Measurements from ENCODE around the gene WNK4. TPM values are rescaled to one million over a fixed set of nuclear protein-coding genes. Genes with fewer than 3 reads are reported as not detected.

The WNK4 gene
- total RNA-seq, 1 experiment from 2014 or later: 1.5 TPM

- CTCF ChIA-PET: no interaction called here
- ATAC-seq (no peak), DNase-seq (ENCODE audit: low spot score) (no peak)
- no peak overlapping the region for H3K4me3 Mint-ChIP-seq
- POLR2A ChIA-PET: no interaction called here
- peaks cover 27% of the 10 kb centered on the region for H3K27me3 Mint-ChIP-seq (ENCODE audit: low read depth)
- no peaks in the 10 kb centered on the region for H3K36me3 Mint-ChIP-seq
- no peaks in the 10 kb centered on the region for H3K9me3 Mint-ChIP-seq
- no peak for TF ChIP-seq AR (CRISPR knock-in tag; IDR thresholded peaks at IDR 0.05)
- TF ChIP-seq NR2C2 (CRISPR knock-in tag; IDR thresholded peaks at IDR 0.05): no peak
- no peak for TF ChIP-seq ATF2 (CRISPR knock-in tag; IDR thresholded peaks at IDR 0.05; ENCODE audit: borderline replicate concordance, low read depth)
- no peak for TF ChIP-seq ZBTB43 (CRISPR knock-in tag; IDR thresholded peaks at IDR 0.05)
- no peak for TF ChIP-seq HMGA2 (CRISPR knock-in tag; IDR thresholded peaks at IDR 0.05)
- no peak for TF ChIP-seq OVOL2 (CRISPR knock-in tag; IDR thresholded peaks at IDR 0.05; ENCODE audit: borderline replicate concordance)
- TF ChIP-seq MYBL2 (CRISPR knock-in tag; IDR thresholded peaks at IDR 0.05): no peak
- no peak for TF ChIP-seq NR1H2 (CRISPR knock-in tag; IDR thresholded peaks at IDR 0.05)
- no peak for TF ChIP-seq FOXJ3 (CRISPR knock-in tag; IDR thresholded peaks at IDR 0.05; ENCODE audit: borderline replicate concordance)
- no peak for TF ChIP-seq USF1 (CRISPR knock-in tag; IDR thresholded peaks at IDR 0.05)
- TF ChIP-seq RELA (CRISPR knock-in tag; IDR thresholded peaks at IDR 0.05; ENCODE audit: borderline replicate concordance): no peak
- TF ChIP-seq KAT7 (CRISPR knock-in tag; IDR thresholded peaks at IDR 0.05; ENCODE audit: borderline replicate concordance): no peak
- TF ChIP-seq RORB (CRISPR knock-in tag; IDR thresholded peaks at IDR 0.05): no peak
- no peak for TF ChIP-seq IRF1 (CRISPR knock-in tag; IDR thresholded peaks at IDR 0.05)
- TF ChIP-seq ZSCAN18 (CRISPR knock-in tag; IDR thresholded peaks at IDR 0.05): no peak
- TF ChIP-seq NFE2L1 (CRISPR knock-in tag; IDR thresholded peaks at IDR 0.05): no peak
- H3K27ac Mint-ChIP-seq: no peak overlapping the region
- peaks cover 12% of the 10 kb centered on the region for H3K4me1 Mint-ChIP-seq
These were observed 47.1 kb downstream of the WNK4 start for GRCh38 chr17:42827472-42827871.

- POLR2A ChIA-PET: no interaction called here
- no peak for DNase-seq (ENCODE audit: low spot score)
- Mint-ChIP-seq H3K4me3 (no peak overlapping the region), H3K36me3 (peaks cover 3% of the 10 kb centered on the region; the same call in 1 of the 2 replicates), H3K9me3 (no peaks in the 10 kb centered on the region), H3K27me3 (ENCODE audit: low read depth) (peaks cover 27% of the 10 kb centered on the region), H3K27ac (no peak overlapping the region), H3K4me1 (peaks cover 16% of the 10 kb centered on the region)
- CTCF ChIA-PET: no interaction called here
- no peak for ATAC-seq
- TF ChIP-seq E2F5 (CRISPR knock-in tag; IDR thresholded peaks at IDR 0.05): no peak
- no peak for TF ChIP-seq OVOL2 (CRISPR knock-in tag; IDR thresholded peaks at IDR 0.05; ENCODE audit: borderline replicate concordance)
- TF ChIP-seq HMGA2 (CRISPR knock-in tag; IDR thresholded peaks at IDR 0.05): no peak
- no peak for TF ChIP-seq STAT6 (CRISPR knock-in tag; conservative IDR thresholded peaks at IDR 0.05; ENCODE audit: low read depth)
- no peak for TF ChIP-seq ZNF219 (CRISPR knock-in tag; IDR thresholded peaks at IDR 0.05; ENCODE audit: borderline replicate concordance)
- TF ChIP-seq ZNF512 (CRISPR knock-in tag; IDR thresholded peaks at IDR 0.05; ENCODE audit: borderline replicate concordance): no peak
- TF ChIP-seq TCF7 (CRISPR knock-in tag; IDR thresholded peaks at IDR 0.05; ENCODE audit: low read depth): no peak
These were observed 50.6 kb downstream of the WNK4 start for GRCh38 chr17:42830971-42831370.
